NOMO-1 treated with dmso at 0.1 percent for 144 hours (cell line): ENCODE results near the gene INMT.

Experiments used
- DNase-seq: peaks from one replicate; lab custom pipeline; 2025; ENCODE audit not compliant: unreplicated experiment; lab: John Stamatoyannopoulos, UW

INMT gene

DNA sequence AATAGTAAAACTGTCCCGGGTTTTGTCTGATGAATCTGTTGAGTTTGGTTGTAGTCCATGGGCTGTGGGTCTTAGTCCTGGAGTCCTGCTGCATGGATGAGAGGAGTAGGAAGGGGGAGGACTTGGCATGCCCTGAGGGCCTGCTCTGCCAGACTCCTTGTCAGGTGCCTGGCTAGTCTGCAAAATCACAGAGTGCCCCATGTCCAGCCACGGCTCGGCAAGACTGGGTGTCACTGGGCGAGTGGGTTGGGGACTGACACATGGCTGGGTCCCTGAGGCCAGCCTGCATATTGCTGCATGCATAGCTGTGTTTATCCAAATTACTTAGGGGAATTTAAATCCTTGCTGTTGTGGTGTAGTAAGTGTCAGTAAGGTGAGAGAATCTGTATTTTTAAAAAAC is 29.0 kb downstream of the INMT start:
- no peak for DNase-seq

DNA sequence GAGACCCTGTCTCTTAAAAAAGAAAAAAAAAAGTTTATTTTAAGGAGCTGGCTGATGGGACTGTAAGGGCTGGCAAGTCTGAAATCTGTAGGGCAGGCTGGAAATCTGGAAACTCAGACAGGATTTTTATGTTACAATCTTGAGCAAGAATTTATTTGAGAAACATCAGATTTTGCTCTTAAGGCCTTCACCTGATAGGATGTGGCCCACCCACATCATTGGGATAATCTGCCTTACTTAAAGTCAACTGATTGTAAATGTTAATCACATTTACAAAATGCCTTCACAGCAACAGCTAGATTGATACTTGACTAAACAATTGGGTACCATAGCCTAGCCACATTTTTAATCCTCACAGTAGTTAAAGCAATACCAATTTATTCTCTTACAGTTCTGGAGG is 30.8 kb downstream of the INMT start:
- no peak for DNase-seq

DNA sequence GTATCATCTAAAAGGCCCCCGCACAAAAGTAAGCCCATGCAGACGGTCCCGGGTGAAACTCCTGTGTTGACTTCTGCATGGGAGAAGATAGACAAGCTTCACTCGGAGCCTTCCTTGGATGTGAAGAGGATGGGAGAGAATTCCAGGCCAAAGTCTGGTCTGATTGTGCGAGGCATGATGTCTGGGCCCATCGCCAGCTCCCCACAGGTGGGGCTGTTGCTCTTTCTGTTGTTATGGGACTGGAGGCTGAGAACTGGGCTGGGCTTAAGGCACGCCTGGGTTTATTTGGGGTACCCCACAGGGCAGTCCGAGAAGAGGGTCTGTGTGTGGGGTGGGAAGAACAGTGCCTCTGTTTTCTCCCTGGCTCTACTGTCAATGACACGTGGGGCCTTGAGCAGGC is 33.9 kb downstream of the INMT start:
- no peak for DNase-seq

GRCh38 chr7:30787486-30787885 is 35.6 kb downstream of the INMT start:
- DNase-seq: peak; percentile 34

DNA sequence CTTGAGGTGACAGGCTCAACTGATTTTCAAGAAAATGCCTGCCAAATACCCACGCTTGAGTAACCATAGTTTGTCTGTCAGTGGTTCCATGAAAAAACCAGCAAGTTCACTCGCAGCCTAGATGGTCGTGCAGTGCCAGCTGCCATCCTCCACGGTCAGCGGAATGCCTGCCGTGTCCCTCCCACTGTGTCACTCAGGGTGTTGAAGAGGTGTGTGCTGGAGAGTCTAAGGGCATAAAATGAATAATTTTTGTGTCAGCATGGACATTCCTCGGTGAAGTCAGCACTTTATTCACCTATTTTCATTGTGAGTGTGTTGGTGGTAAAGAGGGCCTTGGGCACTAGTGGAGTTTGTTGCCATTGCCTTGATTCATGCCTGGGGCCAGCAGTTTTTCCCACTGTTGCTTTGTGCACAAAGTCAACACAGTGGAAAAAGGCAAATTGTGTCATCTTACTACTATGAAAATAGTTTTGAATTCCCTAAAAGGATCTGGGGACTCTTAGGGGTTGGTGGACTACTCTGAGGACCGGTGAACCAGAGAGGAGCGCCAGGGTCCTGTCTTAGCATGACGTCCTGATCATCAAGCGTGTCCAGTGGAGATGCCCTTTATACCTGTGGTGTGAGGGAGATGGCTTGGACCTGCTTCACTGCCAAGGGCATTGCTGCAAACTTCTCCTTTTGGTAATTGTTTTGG is 36.9 kb downstream of the INMT start:
- DNase-seq: no peak

DNA sequence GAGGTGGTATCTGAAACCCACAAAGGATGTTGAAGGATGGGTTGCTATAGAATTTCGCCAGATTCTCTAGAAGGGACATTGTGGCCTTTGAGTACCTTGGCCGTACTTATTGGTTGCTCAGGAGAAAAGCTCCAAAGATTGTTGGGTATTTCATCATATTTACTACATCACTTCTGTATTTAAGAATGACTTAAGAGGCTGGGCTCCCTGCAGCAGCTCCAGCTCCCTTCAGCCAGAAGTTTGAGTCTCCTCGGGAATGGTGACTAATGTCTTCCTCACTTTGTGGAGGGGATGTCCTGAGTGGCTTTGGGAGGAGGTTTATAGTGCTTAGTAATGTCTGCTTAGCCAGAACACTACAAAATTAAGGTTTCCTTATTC is 37.4 kb downstream of the INMT start:
- no peak for DNase-seq

DNA sequence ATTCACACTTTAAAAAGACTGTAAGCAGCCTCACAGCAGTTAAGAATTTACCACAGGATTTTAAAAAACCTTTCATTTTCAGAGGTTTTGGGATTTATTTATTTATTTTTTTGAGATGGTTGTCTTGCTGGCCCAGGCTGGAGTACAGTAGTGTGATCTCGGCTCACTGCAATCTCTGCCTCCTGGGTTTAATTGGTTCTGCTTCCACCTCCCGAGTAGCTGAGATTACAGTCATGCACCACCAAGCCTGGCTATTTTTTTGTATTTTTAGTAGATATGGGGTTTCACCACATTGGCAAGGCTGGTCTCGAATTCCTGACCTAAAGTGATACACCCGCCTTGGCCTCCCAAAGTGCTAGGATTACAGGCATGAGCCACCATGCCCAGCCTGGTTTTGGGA is 38.4 kb downstream of the INMT start:
- no peak for DNase-seq

DNA sequence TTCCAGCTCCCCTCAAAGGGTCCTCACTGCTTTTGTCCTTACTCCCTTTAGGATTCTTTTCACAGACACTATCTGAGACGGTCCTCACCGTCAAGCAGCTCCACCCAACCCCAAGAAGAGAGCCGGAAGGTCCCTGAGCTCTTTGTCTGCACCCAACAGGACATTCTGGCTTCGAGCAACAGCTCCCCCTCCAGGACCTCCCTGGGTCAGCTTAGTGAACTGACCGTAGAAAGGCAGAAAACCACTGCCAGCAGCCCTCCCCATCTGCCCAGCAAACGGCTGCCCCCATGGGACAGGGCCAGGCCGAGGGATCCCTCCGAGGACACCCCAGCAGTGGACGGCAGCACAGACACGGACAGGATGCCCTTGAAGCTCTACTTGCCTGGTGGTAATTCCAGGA is 39.2 kb downstream of the INMT start:
- DNase-seq: no peak

GRCh38 chr7:30795161-30795948 is 43.4 kb downstream of the INMT start:
- DNase-seq: no peak

DNA sequence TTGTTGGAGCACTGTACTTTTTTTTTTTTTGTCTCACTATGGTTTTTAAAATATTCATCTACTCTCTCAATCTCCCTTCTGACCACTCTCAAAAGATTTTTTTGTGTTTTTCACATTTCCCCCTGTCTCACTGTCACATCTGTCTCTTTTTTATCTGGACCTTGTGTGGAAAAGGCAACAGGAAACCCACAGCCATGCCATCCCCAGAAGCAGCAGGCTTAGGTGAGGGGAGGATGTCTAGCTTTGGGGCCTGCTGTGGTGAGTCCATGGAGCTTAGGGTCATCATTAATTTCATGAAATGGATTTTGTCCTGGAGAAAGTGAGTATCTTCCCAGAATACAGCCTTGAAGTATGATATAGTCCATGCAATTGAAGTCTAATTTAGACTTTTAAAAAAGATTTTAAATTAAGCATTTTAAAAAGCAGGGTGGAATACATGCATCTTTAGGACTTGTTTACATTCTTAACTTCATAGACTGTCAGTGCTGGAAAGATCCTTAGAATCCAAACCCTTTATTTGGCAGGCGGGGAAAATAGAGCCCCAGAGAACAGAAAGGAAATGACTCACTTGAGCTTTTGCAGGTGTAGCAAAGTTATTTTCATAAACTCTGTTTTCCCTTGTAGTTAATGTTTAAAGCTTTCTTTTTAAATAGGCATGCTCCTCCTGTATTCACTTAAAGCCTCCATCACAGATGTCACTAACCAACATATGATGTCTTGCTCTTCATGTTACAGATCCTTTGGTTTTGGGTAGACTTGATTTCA is 44.4 kb downstream of the INMT start:
- no peak for DNase-seq

GRCh38 chr7:30797176-30798040 is 45.5 kb downstream of the INMT start:
- no peak for DNase-seq

DNA sequence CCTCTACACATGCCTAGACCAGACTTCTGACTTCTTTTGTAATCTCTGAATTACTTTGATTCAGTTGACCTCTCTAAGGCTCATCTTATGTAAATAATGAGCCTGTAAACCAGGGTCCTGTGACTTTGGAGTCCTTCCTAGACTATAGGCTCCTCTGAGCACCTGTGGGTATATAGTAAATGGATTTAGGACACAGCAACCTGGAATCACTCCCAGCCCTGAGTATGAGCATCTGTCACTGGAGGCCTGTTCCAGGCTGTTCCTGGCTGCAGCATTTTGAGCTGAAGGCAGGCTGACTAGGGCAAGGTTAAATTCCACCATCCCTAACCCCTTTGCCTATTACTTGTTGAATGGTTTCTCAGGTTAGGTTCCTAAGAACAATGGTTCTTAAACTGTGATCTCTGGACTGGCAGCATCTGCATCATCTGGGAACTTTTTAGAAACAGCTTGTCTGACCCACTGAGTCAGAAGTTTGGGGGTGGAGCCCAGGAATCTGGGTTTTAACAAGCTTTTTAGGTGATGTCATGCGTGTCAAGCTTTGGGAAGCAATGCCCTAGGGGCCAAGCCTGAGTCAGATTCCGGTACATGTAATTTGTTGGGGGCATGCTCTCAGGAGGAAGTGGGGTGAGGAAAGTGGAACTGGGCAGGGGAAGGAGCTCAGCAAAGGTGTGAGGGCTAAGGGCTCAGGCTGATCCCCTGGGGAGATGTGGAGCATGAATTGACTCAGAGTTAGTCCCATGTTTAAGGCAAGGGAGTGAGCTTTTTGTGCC is 47.5 kb downstream of the INMT start:
- DNase-seq: peak; percentile 21

- DNase-seq: no peak
Observed at GRCh38 chr7:30799976-30800661, 48.2 kb downstream of the INMT start.

GRCh38 chr7:30800785-30801252 is 48.9 kb downstream of the INMT start:
- DNase-seq: peak; percentile 46

- DNase-seq: no peak
Observed at GRCh38 chr7:30802812-30803211, 50.9 kb downstream of the INMT start.

- no peak for DNase-seq
Observed at GRCh38 chr7:30804078-30804661, 52.2 kb downstream of the INMT start.

GRCh38 chr7:30805081-30805691 is 53.3 kb downstream of the INMT start:
- no peak for DNase-seq

GRCh38 chr7:30805931-30806330 is 54.0 kb downstream of the INMT start:
- DNase-seq: no peak
